C4-2B (cell line): ENCODE results near the gene AGT.
"Not testable (repeated sequence)": the region's sequence is repeated elsewhere in the genome, so short reads cannot be mapped to it uniquely, and the experiment has no call there.

Experiments used
- H3K27ac ChIP-seq: fragments of 450-650 bp; 2 replicates; pipeline ENCODE4 v1.5.1; 2017
- ZFX ChIP-seq: fragments of 450-650 bp; IDR thresholded peaks from 2 replicates; pipeline ENCODE4 v1.6.1; 2017
- TF ChIP-seq, protein P1 (sequence below): fragments of 450-650 bp; conservative IDR thresholded peaks from 2 replicates; pipeline ENCODE4 v1.5.1; 2017; ENCODE audit warnings: mild to moderate bottlenecking

The AGT gene

DNA sequence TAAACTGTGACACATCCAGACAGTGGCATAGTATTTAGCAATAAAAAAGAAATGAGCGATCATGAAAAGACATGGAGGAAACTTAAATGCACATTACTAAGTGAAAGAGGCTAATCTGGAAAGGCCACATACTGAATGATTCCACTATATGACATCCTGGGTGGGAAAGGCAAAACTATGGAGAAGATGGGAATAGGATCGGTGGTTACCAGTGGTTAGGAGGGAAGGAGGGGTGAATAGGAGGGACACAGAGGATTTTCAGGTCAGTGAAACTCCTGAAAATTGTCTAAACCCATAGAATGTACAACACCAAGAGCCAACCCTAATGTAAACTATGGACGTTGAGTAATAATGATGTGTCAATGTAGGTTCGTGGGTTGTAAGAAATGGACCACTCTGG is 13.8 kb downstream of the AGT start:
- H3K27ac ChIP-seq, result no peak overlapping the region
- TF ChIP-seq ZFX, result no peak
- TF ChIP-seq, protein P1, sequence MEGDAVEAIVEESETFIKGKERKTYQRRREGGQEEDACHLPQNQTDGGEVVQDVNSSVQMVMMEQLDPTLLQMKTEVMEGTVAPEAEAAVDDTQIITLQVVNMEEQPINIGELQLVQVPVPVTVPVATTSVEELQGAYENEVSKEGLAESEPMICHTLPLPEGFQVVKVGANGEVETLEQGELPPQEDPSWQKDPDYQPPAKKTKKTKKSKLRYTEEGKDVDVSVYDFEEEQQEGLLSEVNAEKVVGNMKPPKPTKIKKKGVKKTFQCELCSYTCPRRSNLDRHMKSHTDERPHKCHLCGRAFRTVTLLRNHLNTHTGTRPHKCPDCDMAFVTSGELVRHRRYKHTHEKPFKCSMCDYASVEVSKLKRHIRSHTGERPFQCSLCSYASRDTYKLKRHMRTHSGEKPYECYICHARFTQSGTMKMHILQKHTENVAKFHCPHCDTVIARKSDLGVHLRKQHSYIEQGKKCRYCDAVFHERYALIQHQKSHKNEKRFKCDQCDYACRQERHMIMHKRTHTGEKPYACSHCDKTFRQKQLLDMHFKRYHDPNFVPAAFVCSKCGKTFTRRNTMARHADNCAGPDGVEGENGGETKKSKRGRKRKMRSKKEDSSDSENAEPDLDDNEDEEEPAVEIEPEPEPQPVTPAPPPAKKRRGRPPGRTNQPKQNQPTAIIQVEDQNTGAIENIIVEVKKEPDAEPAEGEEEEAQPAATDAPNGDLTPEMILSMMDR, result no peak

DNA sequence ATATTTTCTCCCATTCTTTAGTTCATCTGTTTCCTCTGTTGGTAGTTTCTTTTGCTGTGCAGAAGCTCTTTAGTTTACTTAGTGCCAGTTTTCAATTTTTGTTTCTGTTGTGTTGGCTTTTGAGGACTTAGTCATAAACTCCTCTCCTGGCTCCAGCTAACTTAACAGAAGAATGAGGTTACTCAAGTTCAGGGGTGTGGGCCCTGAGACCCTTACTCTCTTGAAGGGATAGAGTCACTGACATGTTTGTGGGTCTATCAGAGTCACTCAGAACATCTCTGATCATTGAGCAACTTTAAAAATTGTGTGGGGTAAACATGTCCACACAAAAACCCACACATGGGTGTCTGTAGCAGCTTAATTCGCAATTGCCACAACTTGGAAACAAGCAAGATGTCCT is 14.2 kb downstream of the AGT start:
- TF ChIP-seq ZFX, result no peak
- TF ChIP-seq, protein P1, result no peak
- no peak overlapping the region for H3K27ac ChIP-seq

DNA sequence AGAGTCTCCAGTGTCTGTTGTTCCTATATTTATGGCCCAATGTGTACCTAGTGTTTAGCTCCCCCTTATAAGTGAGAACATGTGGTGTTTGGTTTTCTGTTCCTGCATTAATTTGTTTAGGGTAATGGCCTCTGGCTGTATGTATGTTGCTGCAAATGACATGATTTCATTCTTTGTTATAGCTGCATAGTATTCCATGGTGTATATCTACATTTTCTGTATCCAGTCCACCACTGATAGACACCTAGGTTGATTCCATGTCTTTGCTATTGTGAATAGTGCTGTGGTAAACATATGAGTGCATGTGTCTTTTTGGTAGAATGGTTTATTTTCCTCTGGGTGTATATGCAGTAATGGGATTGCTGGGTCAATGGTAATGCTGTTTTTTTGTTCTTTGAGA is 15.0 kb downstream of the AGT start:
- not testable (repeated sequence) for H3K27ac ChIP-seq

DNA sequence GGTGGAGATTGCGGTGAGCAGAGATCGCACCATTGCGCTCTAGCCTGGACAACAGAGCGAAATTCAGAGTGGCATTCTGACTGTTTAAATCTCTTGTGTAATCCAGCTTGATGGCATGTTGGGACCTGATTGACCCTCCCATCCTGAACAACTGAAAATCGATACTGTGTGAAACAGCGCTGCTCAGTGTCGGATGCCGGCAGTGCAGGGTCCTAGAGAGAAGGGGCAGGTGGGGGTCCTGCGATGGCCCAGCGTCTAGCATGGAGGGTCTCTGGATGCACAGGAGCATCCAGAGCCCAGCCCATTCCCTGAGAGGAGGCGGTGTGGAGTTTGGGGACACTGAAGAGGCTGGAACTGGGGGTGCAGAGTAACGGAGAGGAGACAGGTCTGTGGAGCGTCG is 15.8 kb downstream of the AGT start:
- TF ChIP-seq ZFX, result no peak
- TF ChIP-seq, protein P1, result no peak

DNA sequence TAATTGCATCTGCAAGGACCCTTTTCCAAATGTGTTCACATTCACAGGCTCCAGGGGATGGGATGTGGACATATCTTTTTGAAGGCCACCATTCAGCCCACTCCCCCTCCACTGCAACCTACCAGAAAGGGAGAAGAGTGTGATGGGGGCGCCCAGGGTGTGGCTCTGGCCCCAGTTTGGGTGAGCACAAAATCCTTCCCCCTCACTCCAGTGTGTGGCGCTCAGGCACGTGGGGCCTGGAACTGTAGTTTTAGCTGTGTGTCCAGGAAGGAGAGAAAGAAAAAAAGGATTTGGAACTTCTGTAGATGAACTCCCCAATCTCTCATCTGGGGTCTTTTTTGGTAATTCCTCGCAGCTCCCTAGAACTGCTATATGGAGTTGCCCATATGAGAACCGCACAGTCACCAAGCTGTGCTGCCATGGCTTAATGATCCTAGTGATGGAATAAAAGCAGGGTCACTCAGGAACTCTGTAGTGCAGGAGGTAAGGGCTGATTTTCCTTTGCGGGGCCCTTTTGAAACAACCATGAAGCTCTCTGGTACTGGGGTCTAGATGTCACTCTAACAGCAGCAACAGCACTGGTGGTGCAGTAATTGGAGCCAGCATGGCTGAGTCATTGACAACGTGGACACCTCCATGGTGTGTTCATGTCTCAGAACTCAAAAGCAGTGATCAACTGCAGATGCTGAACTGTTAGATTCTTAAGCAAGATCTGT is 17.0 kb downstream of the AGT start:
- no peak overlapping the region for H3K27ac ChIP-seq
- TF ChIP-seq ZFX, result no peak
- TF ChIP-seq, protein P1, result no peak

More for the DNA sequence above, 15.8 kb downstream of the AGT start:
- H3K27ac ChIP-seq, result no peak overlapping the region

DNA sequence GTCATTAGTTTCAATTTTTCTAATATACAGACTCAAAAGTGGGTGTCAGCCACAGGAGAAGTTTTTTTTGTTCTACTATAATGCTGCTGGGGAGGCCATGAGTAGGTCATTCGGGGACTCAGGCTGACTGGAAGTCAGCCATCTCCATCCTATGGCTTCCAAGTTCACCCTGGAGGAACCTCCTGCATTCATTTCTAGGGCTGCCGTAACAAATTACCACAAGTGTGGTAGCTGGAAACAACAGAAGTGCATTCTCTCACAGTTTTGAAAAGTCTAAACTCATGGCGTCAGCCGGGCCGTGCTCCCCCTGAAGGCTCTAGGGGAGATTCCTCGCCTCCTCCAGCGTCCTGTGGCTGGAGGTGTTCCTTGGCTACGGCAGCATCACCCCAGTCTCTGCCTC is 17.7 kb downstream of the AGT start:
- TF ChIP-seq ZFX, result no peak
- TF ChIP-seq, protein P1, result no peak
- H3K27ac ChIP-seq, result no peak overlapping the region

DNA sequence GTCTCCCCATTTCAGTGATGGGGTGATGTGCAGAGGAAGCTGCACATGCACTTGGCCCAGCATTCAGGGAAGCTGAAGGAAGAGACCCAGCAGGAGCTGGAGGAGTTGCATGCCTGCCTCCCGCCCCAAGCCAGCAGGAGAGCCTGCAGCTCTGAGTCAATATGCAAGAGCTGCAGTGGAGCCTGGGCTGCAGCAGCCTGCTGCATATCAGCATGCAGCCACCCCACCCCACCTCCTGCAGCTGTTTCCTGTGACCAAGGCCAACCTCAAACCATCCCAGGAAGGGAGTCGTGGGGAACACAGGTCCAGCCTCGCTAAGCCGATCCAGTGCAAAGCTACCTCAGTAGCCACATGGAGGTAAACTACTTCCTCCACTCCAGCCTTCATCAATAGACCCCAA is 18.9 kb downstream of the AGT start:
- no peak for TF ChIP-seq ZFX
- TF ChIP-seq, protein P1, result no peak
- no peak overlapping the region for H3K27ac ChIP-seq

DNA sequence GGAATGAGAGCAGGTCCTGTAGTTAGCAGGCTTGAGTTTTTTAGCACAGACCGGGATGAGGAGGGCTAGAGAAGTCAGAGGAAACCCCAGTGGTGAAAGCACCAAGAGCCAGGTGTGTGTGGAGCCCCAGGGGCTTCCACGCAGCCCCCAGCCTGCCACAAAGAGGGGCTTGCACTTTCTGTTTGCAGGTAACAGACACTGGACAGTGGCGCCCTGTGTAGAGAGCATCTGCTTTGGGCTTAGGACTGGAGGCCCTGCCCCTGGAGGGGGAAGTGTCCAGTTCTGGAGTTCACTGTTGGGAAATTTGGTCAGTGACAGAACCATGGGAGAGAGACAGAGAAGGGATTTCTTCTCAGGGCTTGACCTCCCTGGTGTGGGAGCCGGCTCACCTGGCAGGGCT is 19.5 kb downstream of the AGT start:
- no peak for TF ChIP-seq ZFX
- TF ChIP-seq, protein P1, result no peak
- H3K27ac ChIP-seq, result no peak overlapping the region
